ENCODE measurements around the gene LNX2.

LNX2 gene

DNA sequence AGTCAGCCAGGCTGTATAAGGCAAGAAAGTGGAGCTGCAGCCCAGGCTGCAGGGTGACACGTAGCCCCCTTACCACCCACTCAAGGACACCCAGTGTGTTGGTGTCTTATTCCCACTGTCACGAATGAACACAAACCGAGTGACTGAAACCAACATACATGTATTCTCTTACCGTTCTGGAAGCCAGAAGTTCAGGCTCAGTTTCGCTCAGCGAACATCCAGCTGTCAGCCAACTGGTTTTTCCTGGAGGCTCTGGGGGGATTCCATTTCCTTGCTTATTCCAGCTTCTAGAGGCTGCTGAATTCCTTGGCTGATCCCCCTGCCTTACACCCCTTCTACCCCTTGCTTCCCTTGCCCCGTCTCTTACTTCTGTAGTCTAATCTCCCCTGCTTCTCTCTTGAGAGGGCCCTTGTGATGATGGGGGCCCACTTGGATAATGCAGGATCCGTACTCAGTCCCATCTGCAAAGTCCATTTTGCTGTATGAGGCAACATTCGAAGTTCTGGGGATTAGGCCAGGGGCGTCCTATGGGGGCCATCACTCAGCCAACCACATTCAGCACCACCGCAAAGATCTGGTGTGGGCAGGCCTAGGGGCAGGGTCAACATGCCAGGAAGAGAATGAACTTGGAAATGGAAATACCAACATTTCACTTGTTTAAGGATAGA, 122.6 kb downstream of the LNX2 start:
- DNase-seq = no peak

DNA sequence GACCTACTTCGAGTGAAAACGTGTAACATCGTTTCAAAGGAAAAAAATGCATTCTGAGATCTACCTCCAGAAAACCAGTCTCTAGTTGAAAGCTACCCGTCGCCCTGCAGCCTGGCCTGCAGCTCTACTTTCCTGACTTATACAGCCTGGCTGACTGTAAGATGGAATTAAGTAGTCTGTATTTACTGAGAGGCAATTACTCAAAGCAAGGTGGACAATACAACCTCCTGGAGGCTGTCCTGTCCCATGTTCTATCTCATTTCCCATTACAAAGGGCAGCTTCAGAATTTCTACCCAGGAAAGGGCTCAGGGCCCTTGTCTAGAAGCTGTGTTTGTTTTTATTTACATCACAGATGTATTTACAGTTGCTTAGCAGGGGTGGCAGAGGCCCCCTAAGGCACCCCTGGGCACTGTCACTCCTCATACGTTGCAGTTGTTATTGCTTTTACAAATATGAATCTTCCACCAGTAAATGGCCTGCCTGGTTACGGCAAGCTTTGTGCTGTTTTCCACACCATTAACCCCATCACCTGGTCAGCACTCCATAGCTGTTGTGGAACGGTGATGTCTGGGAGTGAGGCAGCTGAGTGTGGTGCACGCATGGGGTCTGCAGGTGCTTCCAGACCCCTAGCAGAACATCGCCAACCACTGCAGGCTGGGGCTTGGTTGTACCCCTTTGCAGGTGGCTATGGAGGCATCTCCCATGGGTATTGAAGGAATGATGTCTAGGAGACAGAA, 123.6 kb downstream of the LNX2 start:
- peak; percentile 8 for DNase-seq

DNA sequence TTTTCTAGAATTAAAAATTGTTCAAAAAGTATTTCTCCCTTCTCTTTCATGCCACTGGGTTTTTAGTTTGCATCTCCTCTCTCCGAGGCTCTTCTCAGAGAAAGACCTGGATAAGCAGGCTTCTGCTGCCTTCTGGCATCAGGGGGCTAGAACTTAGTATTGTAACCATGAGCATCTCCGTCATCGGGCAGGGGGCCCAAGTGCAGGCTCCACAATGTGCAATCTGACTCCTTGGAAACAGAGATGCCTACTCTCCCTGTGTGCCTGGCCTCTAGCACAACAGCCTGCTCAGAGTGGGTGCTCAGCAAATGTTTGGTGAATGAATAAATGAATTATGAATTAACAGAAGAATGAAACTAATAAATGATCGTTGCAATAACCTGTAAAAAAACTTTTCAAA, 124.3 kb downstream of the LNX2 start:
- no peak for DNase-seq

Measured in NCI-H526 treated with DMSO at 0.1 percent for 48 hours (cell line).